GM21390 (cell line): ENCODE results near the gene EPN2.

Experiments used
- ATAC-seq: cut with Tn5 transposase; IDR thresholded peaks from one replicate; pipeline ENCODE4 v1.9.1; 2021; ENCODE audit not compliant: unreplicated experiment

Gene EPN2

DNA sequence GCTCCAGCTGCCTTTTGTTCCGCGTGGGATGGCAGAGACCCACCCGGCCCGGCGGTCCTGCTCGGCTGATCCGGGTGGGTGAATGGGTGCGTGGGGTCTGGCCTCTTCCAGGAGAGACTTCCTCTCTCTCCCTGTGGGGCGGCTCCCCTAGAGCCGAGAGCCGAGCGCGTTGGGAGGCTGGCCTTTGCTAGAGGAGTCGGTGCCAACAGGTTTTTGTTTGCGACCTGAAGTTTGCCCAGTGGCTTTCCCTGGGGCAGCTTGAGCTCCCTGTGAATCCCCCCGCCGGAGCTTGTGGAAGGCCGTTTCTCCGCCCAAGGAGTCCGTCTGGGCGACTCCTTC, 970 bp downstream of the EPN2 start:
- no peak for ATAC-seq

GRCh38 chr17:19239544-19239943, 2.4 kb downstream of the EPN2 start:
- ATAC-seq, result no peak

DNA sequence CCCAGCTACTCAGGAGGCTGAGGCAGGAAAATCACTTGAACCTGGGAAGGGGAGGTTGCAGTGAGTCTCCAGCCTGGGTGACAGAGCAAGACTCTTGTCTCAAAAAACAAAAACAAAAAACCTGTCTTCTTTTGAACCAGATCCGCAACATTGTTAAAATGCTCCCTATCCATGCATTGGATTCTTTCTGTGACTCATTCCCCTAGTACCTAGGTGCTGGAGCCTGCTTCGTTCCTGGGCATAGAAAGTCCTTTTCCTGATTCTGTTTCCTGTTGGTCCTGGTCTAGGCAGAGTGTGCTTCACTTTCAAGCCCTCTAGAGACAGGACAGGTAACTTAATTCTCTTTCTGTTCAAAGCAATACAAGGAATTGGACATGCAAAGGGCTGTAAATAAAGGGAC, 5.2 kb downstream of the EPN2 start:
- ATAC-seq, result no peak

DNA sequence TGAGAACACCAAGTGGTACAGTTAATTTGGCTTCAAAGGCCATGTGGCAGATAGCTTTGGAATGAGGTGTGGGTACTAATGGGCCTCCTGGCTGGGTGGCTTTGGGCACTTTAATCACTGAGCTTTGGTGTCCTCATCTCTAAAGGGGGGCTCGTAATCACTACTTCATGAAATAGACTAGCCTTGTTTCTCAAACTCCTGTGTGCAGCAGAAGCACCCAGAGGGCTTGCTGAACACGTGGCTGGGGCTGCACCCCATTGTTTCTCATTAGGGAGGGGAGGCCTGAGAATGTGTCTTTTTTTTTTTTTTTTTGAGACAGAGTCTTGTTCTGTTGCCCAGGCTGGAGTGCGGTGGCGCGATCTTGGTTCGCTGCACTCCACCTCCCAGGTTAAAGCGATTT, 5.8 kb downstream of the EPN2 start:
- ATAC-seq, result no peak

- no peak for ATAC-seq
Measured at GRCh38 chr17:19243838-19244237, 6.7 kb downstream of the EPN2 start.

- ATAC-seq, result no peak
Measured at GRCh38 chr17:19244357-19244756, 7.2 kb downstream of the EPN2 start.

- ATAC-seq, result no peak
Measured at GRCh38 chr17:19244781-19245180, 7.6 kb downstream of the EPN2 start.

DNA sequence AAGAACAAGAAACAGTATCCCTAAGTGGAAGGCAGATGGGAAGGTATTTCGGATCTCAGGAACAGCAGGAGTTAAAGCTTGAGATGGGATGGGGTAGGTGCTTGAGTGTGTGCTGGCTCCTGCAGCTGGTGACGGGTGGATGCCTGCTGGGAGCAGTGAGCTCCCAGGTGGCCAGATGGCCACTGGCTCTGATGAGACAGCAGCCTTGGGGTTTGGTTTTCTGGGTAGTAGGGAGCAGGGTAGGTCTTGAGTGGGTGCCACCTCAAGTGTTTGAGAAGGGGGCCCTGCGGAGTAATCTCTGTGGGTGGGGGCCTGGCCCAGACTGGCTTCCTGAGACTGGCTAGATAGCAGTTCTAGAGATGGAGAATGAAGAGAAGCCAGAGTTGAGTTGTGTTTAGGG, 10.3 kb downstream of the EPN2 start:
- no peak for ATAC-seq

DNA sequence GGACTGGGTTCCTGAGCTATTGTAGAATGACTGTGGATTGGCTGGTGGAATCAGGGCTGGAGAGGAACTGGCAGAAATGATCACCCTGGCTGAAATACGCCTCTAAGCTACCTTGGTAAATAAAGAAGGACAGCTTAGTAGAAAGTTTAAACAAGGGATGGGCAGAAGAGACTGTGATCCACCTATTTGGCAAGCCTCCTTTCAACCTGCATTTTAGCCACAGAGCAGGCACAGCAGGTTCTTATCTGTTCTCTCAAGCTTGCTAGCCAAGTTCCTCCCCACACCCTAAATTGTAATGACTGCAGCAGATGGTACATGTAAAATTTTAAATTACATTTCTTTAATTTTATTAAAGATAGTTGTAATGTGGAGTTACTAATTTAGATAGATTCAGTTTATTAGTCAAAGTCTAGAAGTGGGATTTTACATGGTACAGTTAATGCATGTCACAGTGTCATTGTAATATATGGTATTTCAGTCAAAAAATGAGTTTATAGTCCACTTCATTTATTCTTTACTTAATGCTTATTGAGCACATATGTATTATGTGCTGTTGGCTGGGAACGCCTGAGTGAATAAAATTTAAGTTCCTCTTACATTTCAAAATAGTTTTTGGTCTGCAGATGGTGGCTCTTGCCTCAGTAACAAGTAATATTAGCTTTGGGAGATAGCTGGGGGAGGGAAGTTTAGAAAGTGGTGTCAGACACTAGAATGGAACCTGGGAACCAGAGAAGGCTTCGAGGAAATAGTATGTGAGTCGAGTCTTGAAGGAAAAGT, 11.2 kb downstream of the EPN2 start:
- ATAC-seq, result no peak

DNA sequence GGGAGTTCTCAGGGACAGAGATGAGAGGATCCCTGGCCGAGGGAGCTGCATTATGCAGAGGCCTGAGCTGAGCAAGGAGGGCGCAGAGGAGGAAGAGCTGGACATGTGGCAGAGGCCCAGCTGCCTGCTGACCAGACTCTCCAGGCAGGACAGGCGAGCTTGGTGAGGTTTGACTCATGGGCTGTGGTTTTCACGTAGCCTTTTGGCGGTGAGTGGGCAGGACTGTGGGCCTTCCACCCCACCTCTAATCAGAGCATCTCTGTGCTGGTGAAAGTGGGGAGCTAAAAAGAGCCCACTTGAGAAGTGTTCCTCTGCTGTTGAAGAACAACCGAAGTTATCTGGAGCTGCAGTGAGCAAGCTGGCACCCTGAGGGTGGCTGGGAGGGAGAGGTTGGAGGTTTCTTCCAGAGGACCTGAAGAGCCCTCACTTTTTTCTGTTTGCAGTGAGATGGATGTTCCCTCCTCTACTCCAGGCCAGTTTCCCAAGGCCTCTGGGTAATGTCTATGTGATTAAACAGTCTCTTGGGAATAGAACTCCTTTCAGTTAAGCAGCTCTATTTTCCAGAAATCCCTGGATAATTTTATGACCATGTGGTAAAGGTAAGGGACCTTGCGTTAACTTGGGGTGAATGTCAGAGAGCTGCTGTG, 11.9 kb downstream of the EPN2 start:
- ATAC-seq, result no peak

- no peak for ATAC-seq
Measured at GRCh38 chr17:19249681-19250080, 12.5 kb downstream of the EPN2 start.

GRCh38 chr17:19250421-19251173, 13.4 kb downstream of the EPN2 start:
- no peak for ATAC-seq

GRCh38 chr17:19253112-19253511, 15.9 kb downstream of the EPN2 start:
- no peak for ATAC-seq

DNA sequence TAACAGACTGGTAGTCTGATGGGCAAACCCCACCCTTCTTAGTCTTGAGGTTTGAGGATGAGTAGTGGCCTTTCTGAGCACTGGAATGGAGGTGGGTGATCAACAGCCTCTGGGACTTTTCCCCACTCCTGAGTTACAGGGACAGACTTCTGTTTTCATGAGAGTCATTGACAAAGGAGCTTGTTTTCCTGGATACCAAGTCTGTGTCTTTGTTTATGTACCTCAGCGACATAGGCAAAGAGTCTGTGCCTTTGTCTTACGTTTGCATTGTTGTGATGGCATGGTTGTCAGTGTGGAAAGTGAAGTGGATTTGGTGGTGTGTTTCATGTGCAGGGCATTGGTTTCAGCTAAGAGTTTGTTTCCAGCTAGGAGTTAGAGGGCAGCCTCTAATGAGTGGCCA, 17.5 kb downstream of the EPN2 start:
- ATAC-seq, result no peak

GRCh38 chr17:19255279-19255678, 18.1 kb downstream of the EPN2 start:
- no peak for ATAC-seq

DNA sequence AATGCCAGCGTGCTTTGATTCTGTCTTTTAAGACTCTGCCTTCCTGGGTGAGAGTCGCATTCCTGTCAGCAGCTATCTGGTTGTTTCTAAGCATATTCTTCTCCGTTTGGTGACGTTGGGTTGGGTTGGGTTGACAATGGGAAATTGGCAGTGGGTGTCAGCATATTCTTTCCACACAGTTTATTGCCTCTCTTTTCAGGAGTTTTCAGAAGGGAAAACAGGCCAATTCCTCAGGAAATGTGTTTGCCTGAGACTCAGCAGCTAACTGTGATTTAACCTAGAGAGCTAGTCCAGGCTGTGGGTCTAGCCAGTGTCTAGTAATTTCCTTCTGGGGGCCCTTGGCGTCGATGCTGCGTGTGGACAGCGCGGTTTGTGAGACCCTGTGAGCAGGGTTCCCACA, 21.2 kb downstream of the EPN2 start:
- no peak for ATAC-seq

DNA sequence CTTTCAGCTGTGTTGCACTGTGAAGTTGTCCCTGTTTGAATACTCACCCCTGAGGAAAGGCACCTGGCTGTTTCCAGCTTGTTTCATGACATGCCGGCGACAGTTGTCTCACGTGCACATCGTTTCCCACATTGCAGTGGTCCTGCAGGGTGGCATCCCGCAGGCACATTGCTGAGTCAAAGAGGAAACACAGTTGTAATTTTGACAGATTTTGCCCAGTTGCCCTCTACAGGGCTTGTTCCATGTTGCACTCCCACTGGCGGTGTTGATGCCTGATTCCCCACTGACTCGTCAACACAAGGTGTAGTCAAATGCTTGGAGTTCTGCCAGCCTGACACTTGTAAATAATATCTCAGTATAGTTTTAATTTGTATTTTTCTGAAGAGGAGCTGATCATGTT, 23.8 kb downstream of the EPN2 start:
- ATAC-seq, result no peak

- no peak for ATAC-seq
Measured at GRCh38 chr17:19261426-19261825, 24.3 kb downstream of the EPN2 start.

DNA sequence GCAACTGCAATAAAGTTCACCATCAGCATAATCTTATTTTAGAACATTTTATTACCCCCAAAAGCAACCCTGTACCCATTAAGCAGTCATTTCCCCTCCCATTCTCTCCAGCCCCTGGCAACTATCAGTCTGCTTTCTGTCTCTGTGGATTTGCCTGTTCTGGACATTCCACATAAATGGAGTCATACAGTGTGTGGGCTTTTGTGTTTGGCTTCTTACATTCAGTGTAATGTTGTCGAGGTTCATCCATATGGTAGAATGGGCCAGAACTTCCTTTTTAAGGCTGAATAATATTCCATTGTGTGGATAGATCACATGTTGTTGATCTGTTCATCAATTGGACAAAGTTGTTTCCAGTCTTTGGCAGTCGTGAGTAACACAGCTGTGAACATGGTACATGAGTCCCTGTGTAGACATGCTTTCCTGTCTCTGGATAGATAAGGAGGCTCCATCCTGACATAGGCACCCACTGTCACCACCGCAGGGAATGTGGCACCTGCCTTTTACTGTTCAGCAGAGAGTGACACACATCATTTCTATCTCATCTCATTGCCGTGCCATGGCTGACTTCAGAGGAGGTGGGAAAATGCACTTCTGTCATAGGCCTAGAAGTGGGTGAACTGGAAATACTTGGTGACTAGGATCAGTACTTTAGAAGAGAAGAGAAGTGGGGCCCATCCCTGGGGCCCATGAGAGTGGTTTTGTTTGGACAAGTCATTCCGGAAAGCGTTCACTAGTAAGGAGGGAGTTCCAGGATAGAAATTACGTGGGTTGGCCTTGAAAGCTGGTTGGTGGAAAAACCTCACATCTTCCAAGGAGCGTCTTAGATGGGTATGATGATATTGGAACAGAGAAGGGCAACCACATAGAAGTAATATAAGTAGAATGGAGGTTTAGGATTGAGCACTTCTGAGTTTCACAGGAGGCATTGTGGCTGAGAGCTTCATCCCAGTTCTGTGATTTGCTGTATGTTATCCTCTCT, 25.8 kb downstream of the EPN2 start:
- no peak for ATAC-seq

DNA sequence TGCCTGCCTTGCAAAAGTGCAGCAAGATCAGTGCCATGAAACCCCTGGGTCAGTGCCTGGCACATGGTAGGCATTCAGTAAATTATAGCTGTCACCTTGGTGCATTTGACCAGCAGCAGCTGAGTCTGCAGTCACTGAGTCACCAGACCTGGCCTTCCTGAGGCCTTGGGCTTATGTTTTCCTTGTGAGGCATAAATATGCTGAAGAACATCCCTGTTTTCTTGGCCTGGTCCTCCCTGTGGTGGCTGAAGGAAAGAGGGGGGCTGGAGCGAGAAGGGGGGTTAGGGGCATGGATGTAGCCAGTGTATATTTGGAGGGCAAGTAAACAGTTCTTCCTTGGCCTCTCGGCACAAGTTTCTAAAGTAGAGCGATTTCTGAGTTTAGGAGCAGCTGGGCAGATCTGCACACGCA, 26.5 kb downstream of the EPN2 start:
- ATAC-seq, result no peak

- no peak for ATAC-seq
Measured at GRCh38 chr17:19264268-19264667, 27.1 kb downstream of the EPN2 start.
